ENCODE data around the gene SLC16A12.
"Not testable (repeated sequence)": the region's sequence is repeated elsewhere in the genome, so short reads cannot be mapped to it uniquely, and the experiment has no call there.

Gene SLC16A12

DNA sequence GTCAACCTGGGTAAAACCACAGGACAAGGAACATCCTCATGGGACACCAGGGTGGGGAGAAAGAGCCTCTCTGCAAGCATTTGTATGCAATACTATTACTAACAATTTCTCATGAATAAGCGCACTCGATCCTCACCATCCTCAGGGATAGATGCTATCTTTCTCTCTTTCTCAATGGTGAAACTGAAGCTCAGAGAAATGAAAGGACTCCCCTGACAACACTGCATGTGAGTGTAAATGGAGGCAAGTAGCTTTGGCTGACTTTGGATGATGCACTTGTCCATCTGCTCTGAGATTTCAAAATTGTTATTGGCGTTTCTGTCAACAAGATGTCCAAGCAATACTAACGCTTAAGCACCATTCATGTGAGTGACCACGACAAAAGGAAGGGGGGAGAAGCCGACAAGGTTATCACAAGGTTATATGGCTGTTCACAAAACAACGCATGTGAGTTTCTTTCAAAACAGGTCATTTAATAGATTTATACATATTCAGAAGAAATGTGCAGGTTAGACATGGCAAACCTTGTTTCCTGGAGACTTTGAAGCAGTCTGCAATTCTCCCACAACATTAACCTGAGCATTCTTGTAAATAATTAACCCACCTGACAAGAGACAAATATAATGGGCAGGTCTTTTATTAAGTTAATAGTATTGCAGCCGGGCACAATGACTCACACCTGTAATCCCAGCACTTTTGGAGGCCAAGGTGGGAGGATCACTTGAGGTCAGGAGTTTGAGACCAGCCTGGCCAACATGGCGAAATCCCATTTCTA lies 67.0 kb downstream of the SLC16A12 start:
- DNase-seq, result no peak

DNA sequence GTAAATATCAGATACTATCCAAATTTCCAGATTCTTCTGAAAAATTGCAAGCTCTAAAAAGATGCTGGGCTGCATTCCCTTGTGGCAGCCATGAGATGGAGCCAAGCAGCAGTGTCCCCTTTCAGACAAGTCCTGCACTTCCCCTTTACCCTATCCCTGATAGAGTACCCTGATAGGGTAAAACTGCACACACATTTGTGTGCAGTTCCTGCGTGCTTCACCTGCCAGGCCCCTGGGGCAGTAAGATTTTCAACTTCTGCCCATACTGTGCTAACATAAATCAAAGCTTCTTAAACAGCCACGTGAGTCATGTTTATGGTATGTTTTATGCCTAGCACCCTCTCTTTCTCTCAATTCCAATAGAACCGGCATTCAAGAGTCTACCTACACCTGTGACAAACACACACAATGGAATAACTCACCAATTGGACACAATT lies 68.8 kb downstream of the SLC16A12 start:
- peak; percentile 73 for DNase-seq

DNA sequence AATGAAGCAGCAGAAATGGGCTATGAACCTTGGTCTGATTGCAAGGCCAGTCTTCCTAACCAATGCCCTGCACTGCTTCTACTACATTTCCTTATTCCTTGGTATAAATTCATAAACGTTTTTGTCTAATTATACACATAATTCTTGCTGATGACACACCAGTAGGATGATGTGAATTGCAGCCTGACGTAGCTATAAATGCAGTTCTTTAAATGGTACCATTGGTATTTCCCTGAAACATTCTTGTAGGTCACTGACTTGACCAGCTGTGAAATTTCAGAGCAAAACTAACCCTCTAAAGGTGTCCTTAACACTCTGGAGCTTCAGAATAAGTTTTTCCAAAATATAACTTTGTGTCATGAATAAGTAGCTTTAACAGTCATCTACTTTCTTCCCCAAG lies 70.2 kb downstream of the SLC16A12 start:
- DNase-seq, result no peak

DNA sequence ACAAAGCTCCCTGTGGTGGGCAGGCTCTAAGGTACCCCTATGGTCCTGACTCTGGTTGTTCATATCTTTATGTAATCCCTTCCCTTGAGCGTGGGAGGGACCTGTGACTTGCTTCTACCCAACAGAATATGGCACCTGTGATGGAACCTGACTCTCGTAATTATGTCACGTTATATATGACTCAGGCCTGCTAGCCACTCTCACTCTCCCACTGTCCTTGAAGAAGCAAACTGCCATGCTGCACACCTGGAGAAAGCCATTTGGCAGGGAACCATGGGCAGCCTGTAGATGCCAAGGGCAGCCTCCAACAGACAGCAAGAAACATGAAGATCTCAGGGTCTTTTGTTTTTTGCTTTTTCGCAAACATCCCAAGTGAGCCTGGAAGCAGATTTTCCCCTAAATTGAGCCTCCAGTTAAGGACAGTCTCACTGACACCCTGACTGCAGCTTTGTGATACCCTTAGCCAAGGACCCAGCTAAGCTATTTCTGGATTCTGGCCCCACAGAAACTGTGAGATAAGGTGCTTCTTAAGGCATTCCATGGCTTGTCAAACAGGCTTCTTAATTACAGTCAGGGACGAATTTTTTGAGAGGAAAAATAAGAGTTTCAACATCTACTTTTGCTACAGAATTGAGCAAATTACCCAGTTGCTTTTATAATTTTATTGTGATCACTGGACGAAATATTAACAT lies 71.4 kb downstream of the SLC16A12 start:
- DNase-seq, result no peak

DNA sequence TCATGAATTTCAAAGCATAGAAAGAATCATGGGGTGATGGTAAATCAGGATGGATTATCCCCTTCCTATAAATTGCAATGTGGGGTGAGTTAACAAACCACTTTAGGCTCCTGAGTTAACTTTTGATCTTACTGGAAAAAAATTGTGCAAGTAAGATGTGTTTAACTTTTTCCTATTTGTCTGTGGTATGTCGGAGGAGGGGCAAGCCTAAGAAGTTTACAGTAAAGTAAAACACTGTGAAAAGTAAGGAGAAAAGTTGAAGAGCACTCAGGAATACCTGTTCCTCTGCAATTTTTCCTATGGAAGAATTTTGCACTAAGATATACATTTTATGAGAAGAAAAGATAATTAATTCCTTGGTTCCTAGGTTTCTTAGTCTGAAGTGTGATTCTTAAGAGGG lies 76.6 kb downstream of the SLC16A12 start:
- no peak for DNase-seq

DNA sequence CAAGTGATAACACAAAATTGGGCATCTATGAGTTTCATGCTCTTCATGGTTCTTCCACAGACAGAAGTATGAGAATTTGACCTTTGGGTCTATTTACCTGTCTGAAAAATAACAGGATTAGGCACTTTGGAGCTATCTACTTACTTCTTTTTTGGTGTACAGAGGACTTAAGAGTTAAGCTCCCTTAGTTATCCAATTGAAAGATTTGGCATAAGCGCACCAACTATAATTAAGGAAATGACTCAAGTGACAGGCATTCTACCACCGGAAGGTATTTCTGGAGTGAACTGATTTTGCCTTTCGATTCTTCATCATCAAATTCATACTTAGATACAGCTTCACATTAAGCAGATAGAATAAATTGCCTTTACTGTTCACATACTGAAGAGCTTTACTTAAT lies 77.1 kb downstream of the SLC16A12 start:
- no peak for DNase-seq

DNA sequence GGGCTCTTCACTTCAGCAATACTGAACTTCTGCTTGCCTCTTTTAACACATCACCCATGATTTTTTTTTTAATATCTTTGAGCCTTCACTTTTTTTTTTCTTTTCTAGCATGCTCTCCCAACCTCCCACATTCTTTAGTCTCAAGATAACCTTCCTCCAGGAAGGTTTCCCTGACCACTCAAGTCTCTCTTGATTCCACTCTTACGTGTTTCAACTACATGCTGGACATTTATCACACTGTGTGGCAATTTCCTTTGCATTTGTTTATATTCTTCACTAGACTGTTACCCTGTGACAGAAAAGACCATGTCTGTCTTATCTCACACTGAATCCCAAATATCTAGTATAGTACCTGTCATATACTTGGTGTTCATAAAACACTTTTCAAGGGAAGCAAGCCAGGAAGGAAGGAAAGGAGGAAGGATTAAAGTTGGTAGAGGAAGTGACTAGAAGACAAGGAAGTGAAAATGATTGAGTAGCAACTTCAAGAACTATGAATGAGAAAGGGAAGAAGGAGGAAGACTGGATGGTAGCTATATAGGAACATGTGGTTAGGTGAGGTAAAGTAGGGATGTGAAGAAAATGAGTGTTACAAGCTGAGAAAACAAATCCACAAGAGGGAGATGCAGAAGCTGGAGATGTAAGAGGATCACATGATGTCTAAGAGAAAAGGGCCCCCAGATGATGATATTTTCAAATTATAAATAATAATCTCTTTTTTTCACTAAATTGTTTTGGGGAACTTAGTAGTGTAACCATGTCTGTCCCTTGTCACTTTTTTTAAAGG lies 80.6 kb downstream of the SLC16A12 start:
- no peak for DNase-seq

DNA sequence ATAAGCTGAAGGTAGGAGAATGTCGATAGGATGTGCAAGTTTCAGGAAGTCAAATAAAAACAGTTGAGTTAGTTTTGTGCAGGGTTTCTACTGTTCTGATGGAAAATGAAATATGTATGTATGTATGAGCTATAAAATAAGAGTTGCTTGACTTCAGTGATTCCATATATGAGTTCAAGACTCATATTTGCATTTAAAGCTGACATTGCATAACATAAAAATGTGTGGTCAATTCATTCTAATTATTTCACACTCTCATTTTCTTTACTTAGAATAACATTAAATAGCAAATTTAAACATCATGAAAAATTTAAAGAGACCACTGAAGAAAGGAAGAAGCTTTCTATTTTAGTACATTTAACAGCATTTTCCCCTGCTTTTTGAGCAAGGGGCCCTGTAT lies 83.2 kb downstream of the SLC16A12 start:
- no peak for DNase-seq

DNA sequence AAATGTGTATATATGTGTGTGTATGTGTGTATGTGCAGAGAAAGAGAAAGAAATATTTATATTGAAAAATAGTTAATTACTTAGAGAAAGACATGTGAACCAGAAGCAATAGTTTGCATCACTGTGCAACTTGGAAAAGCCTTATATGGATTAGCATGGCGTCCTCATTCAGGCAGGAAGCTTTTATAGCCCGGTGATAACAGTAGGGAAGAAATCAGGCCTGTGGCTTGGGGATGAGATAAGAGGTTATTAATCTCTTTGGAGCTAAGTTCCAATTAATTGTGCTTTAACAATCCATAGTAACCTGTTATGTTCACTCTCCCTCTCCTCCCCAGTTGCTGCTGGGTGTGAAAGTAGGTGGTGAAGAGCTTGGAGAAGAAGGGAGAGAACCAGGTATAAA lies 84.5 kb downstream of the SLC16A12 start:
- no peak for DNase-seq

DNA sequence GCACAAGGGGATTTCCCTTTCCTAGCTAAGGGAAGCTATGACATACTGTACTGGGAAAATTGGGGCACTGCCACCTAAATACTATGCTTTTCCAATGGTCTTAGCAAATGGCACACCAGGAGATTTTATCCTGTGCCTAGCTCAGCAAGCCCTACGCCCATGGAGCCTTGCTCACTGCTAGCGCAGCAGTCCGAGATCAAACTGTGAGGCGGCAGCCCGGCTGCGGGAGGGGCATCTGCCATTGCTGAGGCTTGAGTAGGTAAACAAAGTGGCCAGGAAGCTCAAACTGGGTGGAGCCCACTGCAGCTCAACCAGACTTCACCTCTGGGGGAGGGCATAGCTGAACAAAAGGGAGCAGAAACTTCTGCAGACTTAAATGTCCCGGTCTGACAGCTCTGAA lies 90.6 kb downstream of the SLC16A12 start:
- not testable (repeated sequence) for DNase-seq

DNA sequence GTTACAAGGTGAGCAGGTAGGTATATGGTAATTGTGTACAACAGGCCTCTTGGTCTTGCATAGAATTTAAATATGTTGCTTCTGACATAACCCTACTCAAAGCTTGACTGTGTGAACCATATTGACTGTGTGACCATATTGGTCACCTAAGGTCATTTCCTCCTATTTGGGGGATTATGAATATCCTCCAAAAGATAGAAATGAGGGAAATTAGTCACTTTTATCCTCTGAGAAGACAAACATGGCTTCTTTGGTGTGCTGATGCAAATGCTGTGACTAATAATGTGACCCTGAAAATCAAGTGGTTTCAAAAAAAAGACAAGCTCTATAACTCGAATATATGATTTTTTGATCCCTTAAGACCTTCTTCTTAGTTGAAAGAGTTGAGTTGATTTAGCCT lies 93.1 kb downstream of the SLC16A12 start:
- no peak for DNase-seq

DNA sequence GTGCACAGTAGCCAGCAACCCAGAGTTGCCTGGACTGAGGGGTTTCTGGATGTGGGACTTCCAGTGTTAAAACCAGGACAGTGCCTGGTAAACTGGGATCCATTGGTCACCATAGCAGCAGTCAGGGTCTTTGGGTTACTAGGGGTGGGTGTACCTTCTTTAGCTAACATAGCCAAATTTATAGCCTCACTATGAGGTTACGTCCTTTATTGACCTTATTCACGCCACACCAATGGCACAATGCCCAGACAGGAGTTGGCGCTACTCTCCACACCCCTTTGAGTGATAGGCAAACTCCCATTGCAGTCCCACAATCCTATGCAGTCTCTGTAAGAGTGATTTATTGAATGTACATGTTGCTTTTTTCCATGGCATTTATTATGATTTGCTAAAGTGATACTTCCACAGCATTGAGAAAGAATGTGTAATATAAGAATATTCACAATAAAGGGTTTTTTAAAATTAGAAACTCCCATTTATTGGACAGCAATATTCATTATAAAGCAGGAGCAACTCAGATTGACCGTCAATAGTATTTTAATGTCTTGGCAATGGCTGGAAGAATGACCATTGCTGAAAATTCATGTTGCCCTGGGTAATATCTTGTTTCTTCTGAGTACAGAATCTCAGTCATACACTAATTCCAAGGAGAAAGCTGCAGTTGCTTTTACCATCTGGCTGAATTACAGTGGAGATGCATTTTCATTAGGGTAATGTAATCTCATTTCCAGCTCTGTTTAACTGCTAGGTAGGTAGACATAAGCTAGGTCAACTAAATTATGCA lies 95.0 kb downstream of the SLC16A12 start:
- DNase-seq, result no peak

DNA sequence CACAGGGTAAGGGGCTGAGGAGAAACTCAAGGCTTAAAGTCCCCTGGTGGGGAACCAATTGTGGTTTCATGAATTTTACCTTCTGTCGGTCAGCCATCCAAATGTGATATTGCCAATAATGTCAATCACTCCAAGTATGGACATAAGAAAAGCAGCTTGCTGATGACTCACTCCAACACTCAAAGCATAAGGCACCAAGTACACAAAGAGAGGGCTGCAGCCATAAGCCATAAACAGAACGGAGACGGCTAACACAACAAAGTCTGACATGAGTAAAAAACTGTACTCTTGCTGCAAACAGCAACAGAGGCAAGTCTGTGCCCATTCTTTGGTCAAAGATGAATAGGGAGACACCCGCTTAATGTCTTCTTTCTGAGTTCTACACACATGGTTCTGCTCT lies 96.9 kb downstream of the SLC16A12 start:
- no peak for DNase-seq

DNA sequence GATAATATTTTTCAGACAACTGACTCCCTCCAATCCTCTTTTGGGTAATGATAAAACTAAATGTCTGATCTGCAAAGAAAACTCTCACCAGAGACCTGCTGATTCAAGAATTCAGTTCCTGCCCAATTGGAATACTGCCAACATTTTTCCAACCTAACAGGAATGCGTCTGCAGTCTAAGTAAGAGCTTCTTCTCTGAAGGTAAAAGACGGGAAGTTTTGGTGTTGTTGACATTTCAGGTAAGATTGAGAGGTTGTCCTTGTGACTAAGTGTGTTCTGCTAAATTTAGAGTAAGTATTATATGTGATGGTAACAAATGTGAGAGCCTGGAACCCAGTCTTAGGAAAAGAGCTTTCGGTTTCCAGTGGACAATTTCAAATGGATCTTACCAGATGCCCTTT lies 103.4 kb downstream of the SLC16A12 start:
- DNase-seq, result no peak

DNA sequence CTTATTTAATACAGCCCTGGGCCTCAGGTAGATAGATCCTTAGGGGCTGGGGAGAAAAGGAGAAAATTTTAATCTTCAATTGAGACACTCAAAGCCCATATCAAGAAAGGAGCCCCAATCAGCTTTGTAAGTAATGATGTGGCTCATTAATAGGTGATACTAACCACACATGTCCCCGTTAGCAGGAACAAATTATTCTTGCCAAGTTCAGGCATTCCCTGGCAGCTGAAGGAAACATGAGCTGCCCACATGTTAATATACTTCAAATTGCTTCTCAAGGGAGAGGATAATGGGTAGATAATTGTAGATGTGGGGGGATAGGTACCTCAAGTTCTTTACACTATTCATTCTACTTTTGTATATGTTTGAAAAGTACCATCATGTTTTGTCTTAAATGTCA lies 106.5 kb downstream of the SLC16A12 start:
- DNase-seq, result no peak

DNA sequence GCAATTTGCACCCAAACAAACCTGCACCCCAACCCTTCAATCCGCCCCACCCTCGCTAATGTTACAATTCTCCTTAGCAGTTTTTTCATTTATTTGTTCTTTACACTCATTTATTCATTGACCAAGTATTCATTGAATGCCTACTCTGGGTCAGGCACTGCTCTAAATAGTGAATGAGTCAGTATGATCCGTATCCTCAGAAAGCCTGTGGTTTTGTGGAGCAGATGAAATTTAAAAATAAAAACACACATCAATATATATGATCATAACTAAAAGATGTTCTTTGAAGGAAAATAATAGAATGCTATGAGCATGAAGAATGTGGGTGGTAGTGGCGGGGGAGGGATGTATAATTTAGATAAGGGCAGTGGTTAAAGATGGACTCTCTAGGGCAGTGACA lies 107.8 kb downstream of the SLC16A12 start:
- peak; percentile 28 for DNase-seq

DNA sequence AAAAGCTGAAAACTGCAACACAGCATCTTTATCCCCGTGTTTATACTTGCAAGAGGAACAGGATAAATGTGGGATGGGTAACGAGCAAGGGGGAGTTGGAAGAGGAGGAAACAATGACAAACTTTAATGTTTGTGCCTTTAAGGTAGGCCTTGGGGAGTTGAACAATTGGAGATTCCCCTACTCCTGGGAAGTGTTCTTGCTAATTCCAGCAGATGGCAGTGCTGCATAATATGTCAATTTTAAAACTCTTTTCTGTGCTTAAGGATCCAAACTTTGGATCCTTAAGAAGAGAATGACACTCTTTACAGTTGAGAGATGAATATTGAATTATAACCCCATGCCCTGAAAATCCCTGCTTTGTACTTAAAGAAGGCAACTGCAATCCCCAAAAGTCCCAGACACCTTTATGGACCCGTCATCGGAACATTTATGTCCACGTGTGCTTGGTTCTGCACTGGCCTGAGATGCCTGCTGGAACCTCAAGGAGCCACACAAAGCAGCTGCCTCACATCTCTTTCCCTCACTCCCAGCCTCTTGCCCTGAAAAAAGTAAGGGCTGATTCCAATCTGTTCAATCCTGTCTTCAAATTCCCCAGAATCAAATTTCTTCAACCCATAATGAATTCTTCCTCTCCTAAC lies 109.0 kb downstream of the SLC16A12 start:
- DNase-seq, result peak; percentile 76

DNA sequence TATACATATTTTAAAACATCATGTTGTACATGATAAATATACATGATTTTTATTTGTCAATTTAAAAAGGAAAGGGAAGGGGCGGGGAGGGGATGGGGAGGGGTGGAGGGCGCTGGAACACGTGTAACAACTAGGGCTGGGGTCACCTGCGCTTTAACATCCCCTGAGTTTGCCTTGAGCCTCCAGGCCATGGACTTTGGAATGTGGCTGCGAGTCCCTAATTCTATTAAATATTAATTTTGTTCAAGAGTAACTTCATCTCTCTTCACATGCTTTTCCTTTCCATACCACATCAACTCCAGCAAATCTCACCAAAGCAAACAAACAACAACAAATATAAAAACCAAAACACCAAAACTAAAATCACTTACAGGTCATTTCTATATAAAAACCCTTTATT lies 110.4 kb downstream of the SLC16A12 start:
- no peak for DNase-seq

DNA sequence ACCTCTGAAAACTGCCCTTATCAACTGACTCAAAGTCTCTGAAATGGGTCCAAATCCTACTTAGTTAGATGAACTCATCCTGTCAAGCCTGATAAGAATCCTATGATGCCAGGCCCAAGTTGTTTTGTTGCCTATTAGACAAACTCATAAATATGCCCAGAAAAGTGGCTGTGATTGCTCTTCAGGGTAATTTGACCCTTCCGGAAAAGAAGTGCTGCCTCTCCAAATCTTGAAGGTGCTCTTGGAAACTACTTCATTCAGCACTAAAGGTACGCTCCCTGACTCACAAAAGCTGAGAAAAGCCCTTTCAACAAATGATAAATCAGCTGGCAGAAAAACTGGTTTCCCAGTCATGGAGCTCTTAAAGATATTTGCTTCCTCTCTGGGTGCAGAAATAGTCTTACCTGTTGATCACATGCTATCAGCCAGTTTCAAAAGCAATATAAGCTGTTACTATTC lies 114.3 kb downstream of the SLC16A12 start:
- DNase-seq, result no peak

DNA sequence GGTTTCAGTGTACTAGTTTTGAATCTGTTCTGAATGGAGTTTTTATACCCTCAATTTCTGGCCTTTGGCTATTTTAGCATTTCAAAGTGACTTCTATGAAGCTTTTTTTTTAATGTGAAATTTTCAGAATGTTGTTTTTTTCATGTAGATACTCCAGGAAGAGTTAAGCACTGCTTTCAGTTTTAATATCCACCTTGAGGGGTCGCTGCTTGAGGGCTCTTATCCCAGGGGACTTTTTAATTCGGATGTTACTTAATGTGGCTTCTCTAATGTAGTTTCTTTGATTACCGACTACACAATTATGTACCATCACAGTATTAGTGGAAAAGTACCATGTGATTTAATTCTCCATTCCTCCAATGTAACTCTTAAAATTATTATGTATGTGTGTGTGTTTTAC lies 115.8 kb downstream of the SLC16A12 start:
- no peak for DNase-seq

DNA sequence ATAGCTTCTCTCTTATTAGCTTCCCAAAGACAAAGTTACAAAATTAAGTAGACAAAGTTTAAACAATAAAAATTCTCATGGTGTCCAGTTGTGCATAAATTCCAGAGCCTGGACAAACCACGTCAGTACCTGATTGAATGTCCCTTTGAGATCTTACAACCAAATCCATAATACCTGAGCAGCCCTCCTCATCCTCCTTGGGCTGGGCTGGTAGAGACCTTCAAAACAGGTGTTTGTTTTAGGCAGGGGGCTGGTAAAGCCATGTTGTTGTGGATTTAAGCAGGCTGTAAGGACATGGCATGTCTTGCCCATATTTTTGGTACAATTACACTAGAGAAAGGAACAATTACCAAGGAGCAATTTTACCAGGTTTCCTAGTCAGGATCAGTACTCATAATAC lies 118.9 kb downstream of the SLC16A12 start:
- DNase-seq, result no peak

All from OCI-M1 (cell line).